HG03575 (cell line): ENCODE results near the gene ETF1.

ENCODE experiments used
- ATAC-seq: cut with Tn5 transposase; IDR thresholded peaks from one replicate; pipeline ENCODE4 v1.9.1; 2021; ENCODE audit not compliant: unreplicated experiment, insufficient number of reproducible peaks, low FRiP score; ENCODE audit errors: extremely low read depth

Gene ETF1

DNA sequence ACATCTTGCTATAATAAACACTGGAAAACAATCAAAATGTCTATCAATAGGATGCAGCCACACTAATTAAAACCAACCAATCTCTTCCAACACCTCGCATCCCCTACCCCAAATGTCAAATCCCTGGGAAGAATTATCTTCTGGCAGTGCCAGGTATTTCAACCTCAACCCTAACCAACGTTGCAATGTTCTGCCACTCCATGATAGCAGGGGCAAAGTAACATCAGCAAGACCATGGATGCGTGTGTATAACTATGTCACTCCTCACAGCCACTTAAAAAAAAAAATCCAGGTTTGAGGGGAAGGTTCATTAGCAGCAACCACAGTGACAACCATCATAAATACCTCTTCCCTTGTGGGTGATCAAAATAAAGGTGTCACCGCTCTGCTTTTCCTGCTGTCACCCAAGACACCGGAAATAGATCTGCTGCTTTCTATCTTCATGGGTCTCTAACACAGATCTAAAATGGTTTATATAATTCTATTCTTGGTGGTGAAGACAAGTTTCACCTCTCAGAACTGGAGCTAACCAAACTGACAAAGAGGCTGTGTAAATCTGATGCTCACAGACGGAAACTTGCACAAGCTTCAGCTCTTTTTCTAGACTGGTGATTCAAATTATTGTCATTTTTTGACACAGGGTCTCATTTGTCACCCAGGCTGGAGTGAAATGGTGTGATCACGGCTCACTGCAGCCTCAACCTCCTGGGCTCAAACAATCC, 22.2 kb upstream of the ETF1 start:
- ATAC-seq, result no peak

DNA sequence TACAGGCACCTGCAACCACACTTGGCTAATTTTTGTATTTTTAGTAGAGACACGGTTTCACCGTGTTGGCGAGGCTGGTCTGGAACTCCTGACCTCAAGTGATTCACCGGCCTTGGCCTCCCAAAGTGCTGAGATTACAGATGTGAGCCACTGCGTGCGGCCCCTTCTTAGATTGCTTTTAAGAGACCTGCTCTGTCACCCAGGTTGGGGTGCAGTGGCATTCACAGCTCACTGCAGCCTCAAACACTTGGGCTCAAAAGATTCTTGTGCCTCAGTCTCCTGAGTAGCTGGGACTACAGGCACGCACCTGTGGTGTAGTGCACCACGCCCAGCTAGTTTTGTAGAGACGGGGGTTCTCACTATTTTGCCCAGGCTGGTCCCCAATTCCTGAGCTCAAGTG, 21.2 kb upstream of the ETF1 start:
- no peak for ATAC-seq

DNA sequence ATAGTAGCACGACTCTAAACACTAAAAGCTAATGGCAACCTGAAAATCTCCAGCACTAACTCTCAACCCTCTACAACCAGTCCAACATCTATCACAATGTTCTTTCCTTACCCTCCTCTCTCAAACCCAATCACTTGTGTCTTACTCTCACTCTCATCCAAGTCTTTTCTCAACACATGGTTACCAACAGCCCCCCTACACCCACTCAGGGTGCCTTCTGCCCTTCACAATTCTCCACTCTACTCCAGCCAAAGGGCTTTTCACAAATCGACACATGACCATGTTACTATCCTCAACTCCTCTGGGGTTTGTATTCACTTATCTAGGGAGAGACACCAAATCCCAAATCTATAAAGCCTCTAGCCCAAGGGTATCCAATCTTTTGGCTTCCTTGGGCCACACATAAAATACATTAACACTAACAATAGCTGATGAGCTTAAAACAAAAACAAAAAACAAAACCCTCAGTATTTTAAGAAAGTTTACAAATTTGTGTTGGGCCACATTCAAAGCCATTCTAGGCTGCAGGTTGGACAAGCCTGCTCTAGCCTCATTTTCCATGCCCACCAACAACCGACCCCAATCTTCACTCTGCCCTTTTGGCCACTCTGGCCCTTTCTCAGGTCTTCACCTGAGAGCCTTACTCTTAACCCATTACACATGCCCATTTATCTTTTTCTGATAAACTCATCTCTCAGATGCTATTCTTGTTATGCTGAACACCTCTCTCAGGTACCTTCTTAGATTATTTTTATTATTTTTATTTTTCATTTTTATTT, 20.5 kb upstream of the ETF1 start:
- ATAC-seq, result no peak

- no peak for ATAC-seq
These were observed 17.9 kb upstream of the ETF1 start for GRCh38 chr5:138560971-138561370.

DNA sequence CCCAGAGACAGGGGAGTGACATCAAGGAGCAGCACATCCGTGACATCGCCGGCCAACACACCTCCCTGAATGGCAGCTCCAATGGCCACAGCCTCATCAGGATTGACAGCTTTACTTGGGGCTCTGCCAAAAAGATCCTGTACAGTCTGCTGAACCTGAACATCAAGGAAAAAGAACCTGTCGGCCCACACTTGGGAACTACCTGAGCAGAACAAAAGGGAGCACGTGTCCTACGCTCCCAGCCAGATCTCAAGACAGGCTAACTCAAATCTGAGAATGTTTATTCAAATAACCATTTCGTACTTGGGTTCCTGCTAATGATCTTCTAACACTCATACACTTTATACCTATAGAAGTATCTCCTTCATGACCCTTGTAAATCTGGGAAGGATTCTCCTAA, 16.9 kb upstream of the ETF1 start:
- no peak for ATAC-seq

- no peak for ATAC-seq
These were observed 14.6 kb upstream of the ETF1 start for GRCh38 chr5:138557677-138558076.

DNA sequence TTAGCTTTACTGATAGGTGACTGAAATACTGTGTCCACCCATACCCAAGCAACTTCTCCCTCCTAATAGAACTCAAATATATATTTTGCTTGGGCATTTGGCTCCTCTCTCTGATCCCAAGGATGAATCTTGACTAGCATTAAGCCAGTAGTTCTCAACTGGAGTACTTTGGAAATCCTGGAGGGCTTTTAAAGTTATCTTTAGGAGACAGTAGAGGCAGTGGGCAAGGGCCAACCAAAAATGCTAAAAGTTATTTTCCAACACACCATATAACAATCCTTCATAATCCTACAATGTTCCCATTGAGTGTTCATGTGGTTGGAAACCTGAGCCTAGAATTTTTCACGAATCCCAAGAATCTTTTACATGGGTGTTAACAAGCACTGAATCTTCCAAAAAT, 11.1 kb upstream of the ETF1 start:
- no peak for ATAC-seq

DNA sequence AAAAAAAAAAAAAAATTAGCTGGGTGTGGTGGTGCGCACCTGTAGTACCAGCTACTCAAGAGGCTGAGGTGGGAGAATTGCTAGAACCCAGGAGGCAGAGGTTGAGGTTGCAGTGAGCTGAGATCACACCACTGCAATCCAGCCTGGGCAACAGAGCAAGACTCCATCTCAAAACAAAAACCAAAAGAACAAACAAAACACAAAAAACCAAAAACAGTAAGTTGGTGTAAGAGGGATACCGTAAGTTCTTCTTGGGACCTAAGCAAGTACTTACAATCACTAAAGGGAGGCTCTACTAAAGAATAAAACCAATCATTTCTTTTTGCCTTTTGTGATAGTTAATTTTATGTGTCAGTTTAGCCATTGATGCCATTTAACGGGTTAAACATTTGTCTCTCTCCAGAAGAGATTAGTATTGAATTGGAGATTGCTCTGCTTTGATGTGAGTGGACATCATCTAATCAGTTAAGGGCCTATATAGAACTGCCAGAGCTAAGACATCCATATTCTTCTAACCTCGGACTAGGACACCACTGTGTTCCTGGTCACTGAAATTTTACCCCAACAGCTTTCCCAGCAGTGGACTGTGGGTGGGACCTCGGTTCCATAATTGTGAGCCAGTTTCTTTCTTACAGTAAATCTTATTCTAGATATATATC, 10.5 kb upstream of the ETF1 start:
- no peak for ATAC-seq

DNA sequence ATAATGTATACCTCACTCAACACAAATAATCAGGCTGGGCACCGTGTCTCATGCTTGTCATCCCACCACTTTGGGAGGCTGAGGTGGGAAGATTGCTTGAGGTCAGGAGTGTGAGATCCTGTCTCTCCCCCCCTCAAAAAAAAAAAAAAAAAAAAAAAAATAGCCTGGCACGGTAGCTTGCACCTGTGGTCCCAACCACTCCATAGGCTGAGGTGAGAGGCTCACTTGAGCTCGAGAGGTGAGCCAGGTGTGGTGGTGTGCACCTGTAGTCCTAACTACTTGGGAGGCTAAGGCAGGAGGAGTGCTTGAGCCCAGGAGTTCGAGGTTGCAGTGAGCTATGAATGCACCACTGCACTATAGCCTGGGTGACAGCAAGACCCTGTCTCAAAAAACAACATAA, 9.6 kb upstream of the ETF1 start:
- no peak for ATAC-seq

- ATAC-seq, result no peak
These were observed 6.4 kb upstream of the ETF1 start for GRCh38 chr5:138549414-138549813.

DNA sequence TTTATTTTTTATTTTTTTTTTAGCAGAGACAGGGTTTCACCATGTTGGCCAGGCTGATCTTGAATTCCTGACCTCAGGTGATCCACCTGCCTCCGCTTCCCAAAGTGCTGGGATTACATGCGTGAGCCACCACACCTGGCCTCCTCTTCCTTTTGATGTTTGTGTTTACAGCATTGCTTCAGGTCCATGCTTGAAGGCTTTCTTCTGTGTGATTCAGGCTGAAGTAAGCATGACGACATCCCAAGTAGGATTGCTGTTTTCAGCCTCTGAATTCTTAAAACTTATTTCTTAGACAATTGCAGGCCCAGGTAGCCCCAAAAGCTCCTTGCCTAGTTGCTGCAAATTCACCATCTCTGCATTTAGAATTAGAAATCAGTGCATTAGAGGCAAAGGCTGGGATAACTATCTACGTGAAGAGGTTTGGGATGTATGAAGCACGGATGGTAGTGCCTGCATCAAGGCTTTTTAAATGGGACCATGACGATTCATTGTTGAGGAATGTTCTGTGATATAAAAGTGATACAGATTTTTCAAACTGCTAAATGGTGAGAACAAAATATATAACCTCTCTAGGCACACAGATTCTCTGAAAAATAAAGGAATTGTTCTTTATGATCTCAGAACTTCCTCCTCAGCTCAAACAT, 3.0 kb upstream of the ETF1 start:
- no peak for ATAC-seq

DNA sequence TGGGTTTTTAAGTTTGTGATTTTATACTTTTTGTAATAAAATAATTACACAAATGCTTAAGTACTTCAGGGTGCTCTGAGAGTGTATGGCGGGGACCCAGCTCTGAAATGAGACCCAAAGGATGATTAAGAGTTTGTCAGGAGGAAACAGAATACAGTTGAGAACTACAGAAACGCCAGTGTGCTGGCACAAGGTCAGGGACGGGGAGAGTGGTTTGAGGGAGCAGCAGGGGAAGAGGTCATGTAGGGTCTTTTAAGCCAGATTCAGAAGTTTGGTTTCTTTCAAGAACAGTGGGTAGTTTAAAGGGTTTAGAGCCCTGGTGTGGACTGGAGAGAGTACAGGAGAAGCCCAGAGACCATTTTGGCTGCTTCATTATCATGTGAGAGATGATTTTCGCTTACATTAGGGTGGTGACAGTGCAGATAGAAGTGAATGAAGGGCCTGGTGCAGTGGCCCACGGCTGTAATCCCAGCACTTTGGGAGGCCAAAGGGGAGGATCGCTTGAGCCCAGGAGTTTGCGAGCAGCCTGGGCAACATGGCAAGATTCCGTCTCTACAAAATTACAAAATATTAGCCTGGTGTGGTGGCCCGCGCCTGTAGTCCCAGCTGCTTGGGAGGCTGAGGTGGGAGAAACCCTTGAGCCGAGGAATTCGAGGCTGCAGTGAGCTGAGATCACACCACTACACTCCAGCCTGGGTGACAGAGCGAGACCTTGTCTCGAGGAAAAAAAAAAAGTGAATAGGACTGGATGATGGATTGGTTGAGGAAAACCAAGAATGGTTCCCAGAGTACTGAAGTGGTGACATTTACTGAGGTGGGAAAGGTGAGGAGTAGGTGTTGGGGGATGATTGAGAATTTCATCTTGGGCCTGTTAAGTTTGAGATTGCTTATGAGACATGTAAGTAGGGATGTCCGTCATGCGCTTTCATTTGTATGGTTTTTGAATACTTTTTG, 1.4 kb upstream of the ETF1 start:
- ATAC-seq, result no peak

DNA sequence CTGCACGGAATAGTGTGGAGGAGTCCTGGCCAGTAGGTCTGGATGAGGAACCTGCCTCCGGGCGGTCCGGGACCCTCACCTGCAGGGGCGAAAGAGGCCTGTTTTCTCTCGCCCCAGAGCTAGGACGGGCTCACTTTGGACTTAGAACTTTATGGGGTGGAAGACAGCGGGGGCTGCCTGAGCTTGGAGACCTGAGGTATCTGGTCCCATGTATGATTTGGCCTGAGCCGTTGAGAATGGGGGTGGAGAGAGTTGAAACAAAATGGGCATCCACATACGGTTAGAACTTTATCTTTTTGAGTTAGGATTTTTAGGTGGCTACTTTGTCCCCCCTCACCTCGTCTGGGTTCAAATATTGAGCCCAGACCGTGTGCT, 681 bp upstream of the ETF1 start:
- ATAC-seq, result no peak

DNA sequence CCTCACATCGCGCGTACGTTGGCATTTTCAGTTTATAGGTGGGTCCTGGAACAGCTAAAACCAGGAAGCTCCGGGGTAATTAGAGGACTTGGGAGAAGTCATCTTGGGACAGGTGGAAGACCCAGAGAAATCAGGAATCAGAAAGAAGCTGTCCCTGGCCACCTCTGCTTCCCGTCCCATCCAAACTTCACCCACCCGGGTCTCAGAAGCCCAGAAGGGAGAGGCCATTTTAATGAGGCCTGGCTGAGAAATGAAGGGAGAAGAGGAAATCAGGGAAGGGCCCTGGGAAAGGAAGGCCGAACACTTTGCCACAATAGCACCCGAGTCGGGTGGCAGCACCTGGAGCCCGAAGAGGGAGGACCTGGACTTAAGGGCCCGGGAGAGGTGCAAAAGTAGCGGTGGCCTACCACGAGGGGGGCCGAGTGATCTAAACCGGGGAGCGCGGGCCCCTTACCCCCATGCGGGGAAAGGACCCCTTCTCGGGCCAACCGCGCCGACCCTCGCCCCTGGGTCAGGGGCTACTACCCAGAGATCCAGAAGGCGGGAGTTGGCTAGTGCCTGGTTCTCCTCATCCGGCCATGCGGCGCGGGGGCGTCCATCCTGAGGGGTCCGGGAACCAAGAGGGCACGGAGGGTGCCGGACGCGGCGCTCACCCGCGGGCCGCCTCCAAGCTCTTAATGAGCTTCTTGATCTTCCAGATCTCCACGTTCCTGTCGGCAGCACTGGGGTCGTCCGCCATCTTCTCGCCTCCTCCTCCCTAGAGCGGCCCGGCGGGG, 668 bp downstream of the ETF1 start:
- no peak for ATAC-seq

GRCh38 chr5:138541511-138542179, 1.4 kb downstream of the ETF1 start:
- no peak for ATAC-seq

- ATAC-seq, result no peak
These were observed 3.2 kb downstream of the ETF1 start for GRCh38 chr5:138539791-138540190.

DNA sequence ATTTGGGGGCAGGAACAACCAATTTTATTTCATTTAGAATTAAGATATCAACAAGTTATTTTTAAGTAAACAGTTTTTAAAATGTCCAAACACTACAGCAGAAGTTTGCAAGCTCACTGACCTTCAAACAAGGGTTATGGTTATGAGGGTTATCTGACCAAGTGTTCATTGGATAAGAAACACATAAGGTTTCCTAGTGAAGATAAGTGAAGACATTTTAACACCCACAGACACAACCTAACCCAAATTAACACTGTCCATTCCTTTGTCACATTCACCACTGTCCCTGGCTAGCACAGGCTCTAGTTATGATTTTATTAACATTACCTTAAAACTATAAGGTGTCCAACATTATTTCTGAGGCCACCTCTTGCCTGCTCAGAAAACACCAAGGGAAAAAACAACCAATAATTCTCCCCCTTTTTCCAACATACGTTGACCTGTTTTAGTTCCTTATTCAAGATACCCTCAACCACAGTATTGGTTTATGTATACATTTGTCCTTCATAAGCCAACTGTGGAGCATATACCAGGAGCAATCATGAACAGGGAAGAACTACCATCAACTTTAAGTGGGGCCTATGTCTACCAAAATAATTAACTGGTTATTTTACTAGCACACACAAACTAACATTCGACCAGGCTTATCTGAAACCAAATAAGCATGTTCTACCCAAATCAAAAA, 4.0 kb downstream of the ETF1 start:
- ATAC-seq, result no peak
